Body of pancreas (tissue), 4 donors: ENCODE data around the gene OPALIN.

Experiments
- POLR2A ChIP-seq, 3 donors: fragments of 450-650 bp; IDR thresholded peaks; one replicate each; pipeline ENCODE4 v1.6.1; 2016; ENCODE audit warnings: antibody characterized with exemption in 3 of 3, mild to moderate bottlenecking in 2 of 3
- TF ChIP-seq, protein P1 (sequence below), 7 experiments: fragments of 450-650 bp in 4 of 7; fragments of 200-600 bp in 3 of 7; sonication (generic) in 3 of 7; IDR thresholded peaks; one replicate each; pipeline ENCODE4 v1.5.1; 2016 to 2019; ENCODE audit warnings: antibody characterized with exemption in 7 of 7

DNA sequence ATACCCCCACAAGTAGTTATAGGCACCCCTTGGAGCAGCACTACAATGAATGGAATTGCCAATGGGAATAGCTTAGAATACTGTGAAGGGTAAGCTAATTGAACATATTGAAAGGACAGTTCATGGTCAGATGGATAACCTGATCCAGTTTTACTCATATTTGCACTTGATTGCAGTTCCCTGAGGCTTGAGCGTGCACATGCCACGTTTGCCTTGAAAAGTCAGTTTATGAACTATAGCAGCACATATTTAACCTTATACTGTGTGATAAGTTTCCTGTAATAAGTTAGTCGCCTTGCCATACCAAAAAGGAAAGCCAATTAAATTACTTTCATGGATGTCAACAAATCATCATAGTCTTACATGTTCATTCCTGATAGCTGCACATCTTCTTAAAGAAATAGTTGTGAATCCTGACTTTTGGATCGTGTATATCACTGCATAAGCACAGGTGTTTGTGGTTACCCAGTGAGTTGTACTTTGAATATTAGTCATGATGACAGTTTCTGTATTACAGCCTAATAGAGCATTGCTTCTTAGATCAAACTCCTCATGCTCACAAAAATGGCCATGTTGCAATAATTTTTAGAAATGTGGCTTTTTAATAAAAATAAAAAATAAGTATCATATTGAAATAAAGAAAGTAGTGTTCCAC is 33.0 kb downstream of the OPALIN start:
- TF ChIP-seq, protein P1, sequence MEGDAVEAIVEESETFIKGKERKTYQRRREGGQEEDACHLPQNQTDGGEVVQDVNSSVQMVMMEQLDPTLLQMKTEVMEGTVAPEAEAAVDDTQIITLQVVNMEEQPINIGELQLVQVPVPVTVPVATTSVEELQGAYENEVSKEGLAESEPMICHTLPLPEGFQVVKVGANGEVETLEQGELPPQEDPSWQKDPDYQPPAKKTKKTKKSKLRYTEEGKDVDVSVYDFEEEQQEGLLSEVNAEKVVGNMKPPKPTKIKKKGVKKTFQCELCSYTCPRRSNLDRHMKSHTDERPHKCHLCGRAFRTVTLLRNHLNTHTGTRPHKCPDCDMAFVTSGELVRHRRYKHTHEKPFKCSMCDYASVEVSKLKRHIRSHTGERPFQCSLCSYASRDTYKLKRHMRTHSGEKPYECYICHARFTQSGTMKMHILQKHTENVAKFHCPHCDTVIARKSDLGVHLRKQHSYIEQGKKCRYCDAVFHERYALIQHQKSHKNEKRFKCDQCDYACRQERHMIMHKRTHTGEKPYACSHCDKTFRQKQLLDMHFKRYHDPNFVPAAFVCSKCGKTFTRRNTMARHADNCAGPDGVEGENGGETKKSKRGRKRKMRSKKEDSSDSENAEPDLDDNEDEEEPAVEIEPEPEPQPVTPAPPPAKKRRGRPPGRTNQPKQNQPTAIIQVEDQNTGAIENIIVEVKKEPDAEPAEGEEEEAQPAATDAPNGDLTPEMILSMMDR (IDR thresholded peaks at IDR 0.05): no peak
- no peak for TF ChIP-seq POLR2A (IDR thresholded peaks at IDR 0.05)
